ENCODE results near the gene LENG9.

Gene LENG9

GRCh38 chr19:54422136-54422535, 41.4 kb downstream of the LENG9 start:
- DNase-seq (ENCODE audit: low read depth in 2 of 2): no peak

GRCh38 chr19:54421521-54421920, 42.1 kb downstream of the LENG9 start:
- no peak for DNase-seq (ENCODE audit: low read depth in 2 of 2)

DNA sequence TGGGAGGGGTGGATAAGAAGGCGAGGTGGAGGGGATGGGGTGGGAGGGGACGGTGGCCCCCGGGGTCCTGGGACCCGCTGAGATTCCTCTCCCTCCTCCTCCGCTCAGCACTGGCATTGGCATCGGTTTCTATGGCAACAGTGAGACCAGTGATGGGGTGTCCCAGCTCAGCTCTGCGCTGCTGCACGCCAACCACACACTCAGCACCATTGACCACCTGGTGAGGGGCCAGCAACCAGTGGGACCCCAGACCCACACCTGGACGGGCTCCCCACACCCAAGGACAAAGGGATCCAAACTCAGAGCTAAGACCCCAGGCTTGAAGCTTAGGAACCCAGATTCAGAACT, 42.4 kb downstream of the LENG9 start:
- DNase-seq (ENCODE audit: low read depth in 2 of 2): no peak

DNA sequence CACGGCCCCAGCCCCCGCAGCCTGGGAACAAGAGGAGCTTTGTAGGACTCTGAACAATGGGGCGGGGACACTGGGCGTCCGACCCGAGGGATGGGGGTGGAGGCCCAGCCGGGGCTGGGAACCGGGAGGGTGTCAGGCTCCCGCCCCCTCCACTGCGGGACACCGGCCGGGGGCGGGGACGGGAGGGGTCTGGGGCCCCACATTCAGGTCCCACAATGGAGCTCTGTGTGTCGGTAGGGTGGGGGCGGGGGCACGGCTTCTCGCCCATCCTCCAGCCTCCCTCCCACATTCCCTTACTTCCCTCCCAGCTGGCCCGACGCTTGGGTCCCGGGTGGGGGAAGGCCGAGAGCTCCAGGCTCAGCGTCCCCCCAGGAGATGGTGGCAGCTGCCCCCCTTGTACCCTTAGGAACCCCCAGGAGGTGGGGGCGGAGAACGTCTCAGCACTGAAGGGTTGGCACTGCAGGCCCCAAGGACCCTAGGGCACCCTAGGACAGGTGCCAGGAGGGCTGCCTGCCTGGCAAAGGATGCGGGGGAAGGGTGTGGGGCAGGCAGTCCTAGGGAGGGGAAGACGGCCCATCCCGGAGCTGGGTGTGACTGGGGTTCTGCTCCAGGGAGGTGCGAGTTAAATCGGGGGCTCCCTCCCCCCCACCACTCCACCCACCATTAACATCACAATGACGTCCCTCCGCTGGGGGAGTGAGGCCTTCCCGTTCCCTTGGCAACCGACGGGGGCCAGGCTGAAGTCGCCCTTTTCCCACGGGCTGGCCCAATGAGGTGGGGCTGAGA, 43.0 kb downstream of the LENG9 start:
- DNase-seq (ENCODE audit: low read depth in 2 of 2): no peak

DNA sequence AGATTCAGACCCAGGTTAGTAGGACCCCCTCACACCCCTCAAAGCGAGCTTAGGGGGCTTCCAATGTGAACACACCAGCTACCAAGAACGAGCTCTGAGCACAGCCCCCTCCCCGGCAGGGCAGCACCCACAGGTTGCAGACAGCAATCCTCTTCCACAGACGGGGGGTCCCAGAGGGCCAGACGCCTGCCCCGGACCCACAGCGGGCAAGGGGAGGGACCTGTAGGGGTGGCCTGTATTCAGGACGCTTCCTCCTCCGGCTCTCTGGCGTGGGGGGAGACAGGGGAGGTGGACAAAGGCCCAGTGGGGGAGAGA, 43.6 kb downstream of the LENG9 start:
- DNase-seq (ENCODE audit: low read depth in 2 of 2): no peak

DNA sequence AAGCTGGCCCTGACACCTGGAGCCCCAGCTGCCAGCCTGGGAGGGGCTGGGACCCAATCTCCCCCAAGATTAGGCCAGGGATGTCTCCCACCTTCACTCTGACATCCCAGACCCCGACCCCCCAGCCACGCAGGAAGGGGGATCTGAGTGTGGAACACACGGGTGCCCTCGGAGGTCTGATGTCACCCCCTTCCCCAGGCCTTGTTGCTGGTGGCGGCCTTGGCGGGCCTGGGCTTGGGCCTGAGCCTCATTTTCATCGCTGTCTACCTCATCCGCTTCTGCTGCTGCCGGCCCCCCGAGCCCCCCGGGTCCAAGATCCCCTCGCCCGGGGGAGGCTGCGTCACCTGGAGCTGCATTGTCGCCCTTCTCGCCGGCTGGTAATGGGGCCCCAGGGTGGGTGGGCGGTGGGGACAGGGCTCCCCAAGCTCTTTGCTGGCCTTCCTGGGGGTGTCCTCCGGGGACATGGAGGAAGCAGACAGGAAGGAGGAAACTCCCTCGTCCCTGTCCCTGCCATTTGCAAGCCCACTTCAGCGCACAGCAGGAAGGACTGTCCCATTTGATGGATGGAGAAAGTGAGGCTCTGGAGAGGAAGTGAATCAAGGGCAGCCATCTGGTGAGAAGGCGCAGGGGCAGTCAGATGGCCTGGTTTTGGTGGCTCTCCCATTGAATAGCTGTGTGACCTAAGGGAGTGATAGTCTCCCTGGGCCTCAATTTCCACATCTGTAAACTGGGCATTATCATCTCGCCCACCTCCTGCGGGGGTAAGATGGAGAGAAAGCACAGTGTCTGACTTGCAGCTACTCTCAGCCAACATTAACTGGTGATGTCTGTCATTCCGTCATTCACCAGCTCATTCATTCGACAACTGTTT, 44.4 kb downstream of the LENG9 start:
- no peak for DNase-seq (ENCODE audit: low read depth in 2 of 2)

- DNase-seq (ENCODE audit: low read depth in 2 of 2): no peak
Observed at GRCh38 chr19:54418030-54418929, 45.3 kb downstream of the LENG9 start.

GRCh38 chr19:54416695-54417491, 46.7 kb downstream of the LENG9 start:
- DNase-seq (ENCODE audit: low read depth in 2 of 2): no peak

DNA sequence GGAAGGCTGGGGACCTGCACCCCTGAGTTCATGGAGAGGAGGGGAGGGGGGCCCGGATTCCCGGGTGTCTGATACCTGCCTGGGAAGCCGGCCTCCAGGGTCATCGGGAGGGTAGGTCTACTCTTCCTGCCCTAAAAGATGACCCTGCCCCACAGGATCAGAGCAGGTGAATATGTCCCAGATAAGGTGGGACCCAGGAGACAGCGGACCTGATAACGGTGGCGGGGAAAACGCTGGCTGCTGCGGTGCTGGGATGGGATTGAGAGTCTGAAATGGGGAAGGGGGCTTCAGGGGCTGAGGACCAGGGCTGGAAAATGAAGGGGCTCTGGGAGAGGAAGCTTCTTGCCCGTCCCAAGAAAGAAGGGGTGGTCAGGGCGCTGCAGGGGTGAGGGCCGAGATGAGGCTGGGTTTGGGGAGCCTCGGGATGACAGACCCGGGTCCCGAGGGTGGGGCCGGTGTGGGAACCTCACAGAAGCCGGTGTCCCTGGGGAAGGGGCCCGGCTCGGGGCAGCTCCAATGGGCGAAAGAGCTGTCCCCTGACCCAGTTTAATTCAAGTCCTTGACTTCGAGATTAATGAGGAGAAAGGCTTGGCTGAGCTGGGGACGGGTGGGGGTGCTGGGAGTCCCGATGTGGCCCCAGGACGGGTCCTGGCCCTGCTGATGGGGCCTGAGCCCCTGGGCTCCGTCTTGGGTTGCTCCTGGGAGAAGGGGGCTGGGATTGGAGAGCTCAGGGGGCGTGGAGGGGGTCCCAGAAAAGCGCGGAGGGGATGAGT, 47.5 kb downstream of the LENG9 start:
- DNase-seq (ENCODE audit: low read depth in 2 of 2): no peak

DNA sequence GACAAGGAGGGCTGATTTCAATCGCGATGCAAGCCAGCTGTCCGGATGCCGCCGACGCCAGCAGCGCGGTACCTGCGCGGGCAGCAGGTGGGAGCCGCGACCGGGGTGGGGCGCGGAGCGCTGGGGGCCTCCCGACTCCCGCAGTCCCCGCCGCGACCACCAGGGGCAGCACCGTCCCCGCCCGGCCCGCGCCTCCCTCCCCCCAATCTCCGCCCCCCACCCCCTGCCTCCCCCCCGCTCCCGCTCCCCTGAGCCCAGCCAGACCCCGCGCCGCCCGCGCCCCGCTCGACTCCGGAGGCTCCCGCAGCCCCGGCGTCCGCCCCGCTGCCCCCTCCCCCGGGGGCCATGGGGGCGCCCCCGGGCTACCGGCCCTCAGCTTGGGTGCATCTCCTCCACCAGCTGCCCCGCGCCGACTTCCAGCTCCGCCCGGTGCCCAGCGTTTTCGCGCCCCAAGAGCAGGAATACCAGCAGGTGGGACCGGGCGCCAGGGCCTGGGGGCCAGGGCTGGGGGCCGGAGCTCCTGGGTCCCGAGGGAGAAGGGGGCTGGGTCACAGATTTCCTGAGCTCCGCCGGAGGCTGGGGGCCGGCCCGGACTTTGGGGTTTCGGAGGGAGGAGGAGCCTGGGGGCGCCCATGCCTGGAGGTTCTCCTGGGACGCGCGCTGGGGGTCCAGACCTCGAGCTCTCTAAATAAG, 48.2 kb downstream of the LENG9 start, which contains the start of gene TTYH1:
TTYH1 (plus strand) TSS at position 257 of the 693 bp plus-strand sequence; CDS start at position 346, 89 bp downstream.
- peak; percentile 22 to 56 for DNase-seq (ENCODE audit: low read depth in 2 of 2)

DNA sequence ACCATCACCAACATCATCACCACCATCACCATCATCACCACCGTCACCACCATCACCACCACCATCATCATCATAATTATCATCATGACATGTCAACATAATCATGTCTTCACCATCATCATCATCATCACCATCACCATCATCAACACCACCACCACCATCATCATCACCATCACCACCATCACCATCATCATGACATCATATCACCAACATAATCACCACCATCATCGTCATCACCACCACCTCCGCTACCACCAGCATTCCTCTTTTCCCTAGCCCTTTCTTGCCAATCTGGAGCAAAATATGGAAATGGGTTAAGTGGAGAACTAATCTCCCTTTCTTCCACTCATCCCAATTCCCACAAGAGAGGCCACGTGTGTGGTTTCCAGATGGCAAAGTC, 49.4 kb downstream of the LENG9 start:
- DNase-seq (ENCODE audit: low read depth in 2 of 2): no peak

GRCh38 chr19:54412877-54413276, 50.7 kb downstream of the LENG9 start:
- DNase-seq (ENCODE audit: low read depth in 2 of 2): no peak

Data from stimulated activated CD4-positive, alpha-beta T cell treated with anti-CD3 and anti-CD28 coated beads, Interleukin-4, amount 100 ng/mL, for 48 hours (primary cell).